ENCODE results near the gene C17orf114.

The C17orf114 gene

GRCh38 chr17:4827399-4827798 is 25.3 kb upstream of the C17orf114 start:
- no peak for DNase-seq (ENCODE audit: low read depth)
- H3K4me3 ChIP-seq (ENCODE audit: control insufficient read depth, low read depth, low read length): no peak overlapping the region
- no peak for TF ChIP-seq CTCF (IDR thresholded peaks at IDR 0.05; ENCODE audit: control insufficient read depth, insufficient read depth, low read depth, low read length, missing control alignments)

- no peak for TF ChIP-seq CTCF (IDR thresholded peaks at IDR 0.05; ENCODE audit: control insufficient read depth, insufficient read depth, low read depth, low read length, missing control alignments)
- DNase-seq (ENCODE audit: low read depth): no peak
- H3K4me3 ChIP-seq (ENCODE audit: control insufficient read depth, low read depth, low read length): no peak overlapping the region
Measured at GRCh38 chr17:4823373-4824089, 21.4 kb upstream of the C17orf114 start.

GRCh38 chr17:4822835-4823234 is 20.7 kb upstream of the C17orf114 start:
- no peak for TF ChIP-seq CTCF (IDR thresholded peaks at IDR 0.05; ENCODE audit: control insufficient read depth, insufficient read depth, low read depth, low read length, missing control alignments)
- DNase-seq (ENCODE audit: low read depth): no peak
- no peak overlapping the region for H3K4me3 ChIP-seq (ENCODE audit: control insufficient read depth, low read depth, low read length)

GRCh38 chr17:4818276-4818675 is 16.1 kb upstream of the C17orf114 start:
- H3K4me3 ChIP-seq (ENCODE audit: control insufficient read depth, low read depth, low read length): no peak overlapping the region
- no peak for DNase-seq (ENCODE audit: low read depth)
- TF ChIP-seq CTCF (IDR thresholded peaks at IDR 0.05; ENCODE audit: control insufficient read depth, insufficient read depth, low read depth, low read length, missing control alignments): no peak

GRCh38 chr17:4816826-4817225 is 14.7 kb upstream of the C17orf114 start:
- H3K4me3 ChIP-seq (ENCODE audit: control insufficient read depth, low read depth, low read length): no peak overlapping the region
- TF ChIP-seq CTCF (IDR thresholded peaks at IDR 0.05; ENCODE audit: control insufficient read depth, insufficient read depth, low read depth, low read length, missing control alignments): no peak
- no peak for DNase-seq (ENCODE audit: low read depth)

GRCh38 chr17:4815043-4815675 is 13.0 kb upstream of the C17orf114 start:
- no peak overlapping the region for H3K4me3 ChIP-seq (ENCODE audit: control insufficient read depth, low read depth, low read length)
- DNase-seq (ENCODE audit: low read depth): no peak
- TF ChIP-seq CTCF (IDR thresholded peaks at IDR 0.05; ENCODE audit: control insufficient read depth, insufficient read depth, low read depth, low read length, missing control alignments): peak; percentile 18
